Myocyte (in vitro differentiated cells): ENCODE measurements around the gene TMEM150A. TPM values are rescaled to one million over a fixed set of nuclear protein-coding genes. Genes with fewer than 3 reads are reported as not detected.
"Not testable (repeated sequence)": the region's sequence is repeated elsewhere in the genome, so short reads cannot be mapped to it uniquely, and the experiment has no call there.

Experiments used
- DNase-seq: peaks from one replicate; pipeline ENCODE4 v3.0.0-alpha.2; 2012; ENCODE audit warnings: low read depth
- total RNA-seq: library from RNA; depleted of rRNA; stranded (reverse); fragments of >200 nt; gene quantifications from 2 replicates; pipeline ENCODE4 v1.2.3, GENCODE V29; 2014

TMEM150A gene
- total RNA-seq, 1 donor from 2014 or later: 22.7 TPM

DNA sequence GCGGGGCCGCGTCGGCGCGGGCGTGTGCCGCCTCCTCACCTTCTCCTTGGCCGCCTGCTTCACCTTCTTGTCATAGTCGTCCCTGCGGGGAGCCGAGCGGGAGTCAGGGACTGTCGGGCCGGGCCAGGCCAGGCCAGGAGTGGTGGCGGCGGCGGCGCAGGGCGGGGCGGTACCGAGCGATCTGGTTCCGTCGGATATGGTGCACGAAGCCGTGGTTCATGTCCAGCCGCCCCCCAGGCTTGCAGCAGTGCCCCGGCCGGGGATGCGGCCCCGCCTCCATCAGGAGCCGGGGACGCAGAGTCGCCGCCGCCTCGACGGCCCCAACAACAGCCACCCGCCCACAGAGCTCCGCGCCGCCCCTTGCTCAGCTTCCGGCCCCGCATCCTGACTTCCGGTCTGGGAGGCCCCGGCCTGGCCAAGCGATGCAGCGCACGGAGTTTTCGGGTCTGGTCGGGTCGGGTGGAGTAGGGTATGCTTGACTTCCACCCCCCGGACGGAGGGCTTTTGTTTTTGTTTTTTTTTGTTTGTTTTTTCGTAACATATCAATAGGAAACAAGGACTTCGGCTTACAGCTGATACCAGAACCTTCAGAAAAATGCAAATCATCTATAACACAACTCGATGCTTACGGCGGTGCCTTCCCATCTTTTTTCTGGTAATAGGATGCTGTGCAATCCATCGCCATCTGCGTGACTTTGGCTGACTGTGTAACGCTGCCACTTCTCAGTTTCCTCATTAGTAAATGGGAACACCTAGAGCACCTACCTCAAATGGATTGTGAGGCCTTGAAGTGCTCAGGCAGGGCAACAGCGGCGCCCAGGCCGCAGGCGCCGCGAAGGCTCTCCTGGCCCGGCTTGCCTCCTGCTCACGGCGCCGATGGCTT lies 9.4 kb upstream of the TMEM150A start, which contains the start of gene C2orf68:
TSS of gene C2orf68 (minus strand) at position 362 of the 883 bp plus-strand sequence. CDS start at position 280, 82 bp downstream.
- DNase-seq: peak; percentile 91

- no peak for DNase-seq
Observed at GRCh38 chr2:85611217-85611704, 8.8 kb upstream of the TMEM150A start.

DNA sequence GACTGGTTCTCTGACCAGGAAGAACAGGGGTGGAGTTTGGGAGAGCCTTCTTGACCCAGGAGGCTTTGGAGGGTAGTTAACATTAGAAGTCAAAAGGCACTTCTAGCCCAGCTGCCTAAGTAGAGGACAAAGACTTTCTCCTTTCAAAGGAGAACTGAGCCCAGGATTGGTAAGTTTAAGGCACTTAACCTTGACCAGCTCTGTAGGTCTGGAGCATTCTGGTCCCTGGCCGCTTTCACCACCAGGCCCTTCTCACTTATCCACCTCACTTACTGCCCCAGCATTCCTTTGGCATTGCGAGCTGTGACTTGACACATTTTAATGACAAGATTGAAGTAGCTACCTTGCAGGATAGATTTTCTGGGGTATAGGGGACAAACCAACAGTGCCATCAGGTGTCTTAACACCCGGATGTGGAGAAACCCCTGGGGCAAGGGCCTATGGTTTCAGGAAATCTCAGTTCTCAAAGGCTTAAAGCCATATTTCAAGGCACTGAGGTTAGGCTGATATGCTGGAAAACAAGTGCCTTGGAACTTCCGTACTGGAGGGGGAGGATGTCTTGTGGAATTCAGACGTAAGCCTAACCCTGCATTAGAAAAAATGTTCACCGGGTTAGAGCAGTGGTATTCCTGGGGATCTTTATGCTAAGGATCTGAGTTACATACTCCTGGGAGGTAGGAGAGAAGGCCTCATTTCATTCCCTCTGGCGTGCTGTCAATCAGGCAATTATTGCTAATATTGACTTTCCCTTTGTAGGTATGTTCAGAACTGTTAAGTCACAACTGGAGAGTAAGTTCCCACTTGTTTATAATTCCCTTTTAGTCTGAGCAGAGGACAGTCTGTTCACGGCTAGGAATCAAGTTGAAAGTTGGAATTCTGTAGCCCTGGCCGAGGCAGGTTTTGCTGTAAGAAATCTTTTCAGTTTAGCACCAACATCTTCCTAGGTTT lies 5.0 kb upstream of the TMEM150A start:
- no peak for DNase-seq

GRCh38 chr2:85606116-85606455 lies 3.6 kb upstream of the TMEM150A start:
- DNase-seq: no peak

DNA sequence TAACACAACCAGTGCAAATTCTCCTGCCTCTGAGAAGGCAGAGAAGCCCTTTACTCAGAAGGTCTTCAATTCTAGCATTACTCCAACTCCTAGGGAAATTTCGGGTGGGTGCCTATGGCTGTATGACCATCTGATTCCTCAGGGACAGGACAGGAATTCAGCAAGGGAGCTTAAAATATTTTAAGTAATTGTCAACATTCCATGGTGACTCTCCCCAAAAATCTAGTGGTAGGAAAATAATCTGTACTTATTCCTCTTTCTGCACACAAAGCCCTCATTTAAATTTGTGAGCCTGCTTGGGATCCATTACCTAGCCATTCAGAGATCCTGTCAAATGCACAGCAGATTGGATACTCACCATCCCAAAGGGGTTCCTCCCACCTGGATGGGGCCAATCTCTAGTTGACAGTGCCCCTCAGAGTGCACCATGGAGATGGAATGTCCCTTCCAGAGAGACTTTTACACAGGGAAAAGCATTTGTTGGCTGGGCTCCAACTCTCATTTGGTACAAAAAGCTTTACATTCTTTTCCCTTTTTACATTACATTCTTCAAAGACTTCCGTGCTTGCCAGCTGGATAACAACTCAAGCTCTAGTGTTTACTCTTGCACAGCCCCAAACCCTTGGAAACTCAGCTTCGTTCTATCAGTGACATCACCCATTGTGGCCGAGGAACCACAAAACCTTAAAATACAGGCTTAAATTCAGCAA lies 3.1 kb upstream of the TMEM150A start:
- peak; percentile 60 for DNase-seq

GRCh38 chr2:85604568-85605339 lies 2.3 kb upstream of the TMEM150A start:
- no peak for DNase-seq

- not testable (repeated sequence) for DNase-seq
Observed at GRCh38 chr2:85604133-85604444, 1.6 kb upstream of the TMEM150A start.

DNA sequence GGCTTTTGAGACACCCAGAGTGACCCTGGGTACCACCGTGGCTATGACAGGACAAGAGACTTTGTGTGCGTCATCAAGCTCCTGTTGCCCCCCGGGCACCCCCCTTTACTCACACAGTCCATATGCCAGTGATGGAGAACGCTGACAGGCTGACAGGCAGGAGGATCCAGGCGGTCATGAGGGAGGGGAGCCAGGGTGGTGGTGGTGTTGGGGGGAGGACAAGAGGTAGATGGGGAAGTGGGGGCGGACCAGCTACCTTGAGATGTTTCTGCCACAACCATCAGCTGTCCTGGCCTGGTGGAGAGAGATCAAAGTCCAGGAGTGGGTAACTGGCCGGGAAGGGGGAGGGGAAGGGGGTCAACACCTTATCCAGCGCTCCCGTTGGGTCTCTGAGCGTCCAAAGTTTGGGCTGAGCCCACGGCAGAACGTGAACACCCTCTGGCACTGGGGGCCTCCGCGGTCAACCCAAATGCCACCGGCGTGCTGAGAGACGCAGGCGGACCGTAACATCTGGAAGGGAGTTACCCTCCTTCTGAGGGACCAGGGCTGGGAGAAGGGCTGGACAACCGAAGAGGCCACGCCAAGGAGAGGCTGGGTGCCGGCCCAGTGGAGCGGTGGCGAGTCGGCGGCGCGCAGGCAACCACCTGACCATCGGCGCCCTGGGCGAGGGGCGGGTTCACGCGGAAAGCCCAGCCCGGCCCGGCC lies 575 bp downstream of the TMEM150A start:
- DNase-seq: peak; percentile 67

DNA sequence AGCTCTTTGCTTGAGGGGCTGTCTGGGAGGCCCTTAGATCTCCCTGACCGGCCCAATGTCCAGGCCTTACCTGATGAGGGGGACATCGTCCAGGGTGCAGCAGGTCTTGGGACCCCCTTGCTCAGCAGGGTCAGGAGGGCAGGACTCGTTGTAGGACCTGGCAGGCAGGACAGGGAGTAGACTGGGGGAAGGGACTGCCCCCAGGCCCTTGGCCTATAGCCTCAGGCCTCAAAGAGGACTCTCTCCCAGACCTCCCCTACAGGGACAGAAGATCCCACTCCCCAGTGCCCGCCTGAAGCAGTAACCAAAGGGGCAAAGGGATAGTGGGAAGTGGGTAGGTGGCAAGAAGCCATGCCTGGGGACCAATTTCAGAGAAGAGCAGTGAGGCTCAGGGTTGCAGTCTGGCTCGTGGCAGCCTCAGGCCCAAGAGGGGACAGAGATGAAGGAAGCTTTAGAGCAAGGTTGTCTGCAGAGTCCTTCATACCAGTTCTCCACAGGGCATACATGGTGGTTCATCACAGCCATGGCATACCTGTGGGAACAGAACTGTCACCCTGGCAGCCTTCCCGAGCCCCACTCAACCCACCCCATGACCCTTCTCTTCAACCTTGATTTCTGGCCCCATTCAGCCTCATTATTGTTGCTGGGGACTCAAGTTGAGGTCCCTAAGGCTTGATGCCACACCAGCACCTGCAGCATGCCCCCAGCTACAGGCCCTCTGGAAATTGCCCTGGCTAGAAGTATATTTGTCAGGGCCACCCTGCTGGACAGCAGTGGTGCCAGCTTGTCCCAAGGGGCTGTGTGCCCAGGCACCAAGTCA lies 1.3 kb downstream of the TMEM150A start:
- no peak for DNase-seq

DNA sequence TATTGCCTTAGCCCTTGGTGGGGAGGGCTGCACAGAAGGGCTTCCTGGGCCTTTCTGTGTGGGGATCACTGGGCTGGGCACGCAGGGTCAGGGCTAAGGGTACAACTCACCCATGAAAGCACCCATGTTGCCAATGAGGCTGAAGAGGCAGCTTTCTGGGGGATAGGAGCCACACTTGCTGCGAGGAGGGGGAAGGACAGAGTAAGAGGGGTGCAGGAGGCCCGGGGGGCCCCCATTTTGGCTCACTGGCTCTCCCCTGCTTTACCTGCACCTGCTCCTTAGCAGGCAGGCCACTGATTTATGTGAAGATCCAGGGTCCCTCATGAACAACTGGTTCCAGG lies 2.3 kb downstream of the TMEM150A start:
- DNase-seq: no peak

DNA sequence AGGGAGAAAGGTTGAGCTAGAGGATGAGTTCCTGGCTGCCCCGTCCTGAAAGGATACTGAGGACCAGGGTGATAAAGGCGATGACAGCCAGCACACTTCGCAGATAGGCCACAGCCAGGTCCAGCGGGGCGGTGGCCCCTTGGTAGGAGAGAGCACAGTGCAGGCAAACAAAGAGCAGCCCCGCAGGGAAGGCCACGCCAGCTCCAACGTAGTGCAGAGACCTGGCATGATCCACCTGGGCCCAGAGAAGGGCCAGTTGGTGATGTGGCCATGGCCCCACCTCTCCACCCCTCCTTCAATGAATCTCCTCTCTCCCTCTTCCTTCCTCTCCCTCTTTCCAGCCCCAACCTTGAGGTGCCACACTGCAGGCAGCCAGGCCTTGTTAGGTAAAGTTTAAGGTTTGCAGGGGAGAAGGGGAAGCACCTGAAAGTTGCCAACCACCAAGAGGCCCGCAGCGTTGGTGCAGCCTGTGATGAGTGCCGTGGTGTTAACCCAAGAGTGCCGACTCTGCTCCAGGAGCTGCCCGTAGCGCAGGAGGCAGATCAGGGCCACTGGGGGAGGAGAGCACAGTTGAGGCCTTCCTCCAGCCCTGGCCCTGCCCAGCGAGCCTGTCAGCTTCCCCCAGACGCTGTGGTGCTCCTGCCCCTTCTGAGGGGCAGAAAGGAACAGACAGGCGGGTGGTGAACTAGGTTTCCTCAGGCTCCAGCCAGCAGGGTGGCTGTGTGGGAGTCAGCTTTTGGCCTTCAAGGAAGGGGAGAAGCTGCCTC lies 2.8 kb downstream of the TMEM150A start:
- no peak for DNase-seq

DNA sequence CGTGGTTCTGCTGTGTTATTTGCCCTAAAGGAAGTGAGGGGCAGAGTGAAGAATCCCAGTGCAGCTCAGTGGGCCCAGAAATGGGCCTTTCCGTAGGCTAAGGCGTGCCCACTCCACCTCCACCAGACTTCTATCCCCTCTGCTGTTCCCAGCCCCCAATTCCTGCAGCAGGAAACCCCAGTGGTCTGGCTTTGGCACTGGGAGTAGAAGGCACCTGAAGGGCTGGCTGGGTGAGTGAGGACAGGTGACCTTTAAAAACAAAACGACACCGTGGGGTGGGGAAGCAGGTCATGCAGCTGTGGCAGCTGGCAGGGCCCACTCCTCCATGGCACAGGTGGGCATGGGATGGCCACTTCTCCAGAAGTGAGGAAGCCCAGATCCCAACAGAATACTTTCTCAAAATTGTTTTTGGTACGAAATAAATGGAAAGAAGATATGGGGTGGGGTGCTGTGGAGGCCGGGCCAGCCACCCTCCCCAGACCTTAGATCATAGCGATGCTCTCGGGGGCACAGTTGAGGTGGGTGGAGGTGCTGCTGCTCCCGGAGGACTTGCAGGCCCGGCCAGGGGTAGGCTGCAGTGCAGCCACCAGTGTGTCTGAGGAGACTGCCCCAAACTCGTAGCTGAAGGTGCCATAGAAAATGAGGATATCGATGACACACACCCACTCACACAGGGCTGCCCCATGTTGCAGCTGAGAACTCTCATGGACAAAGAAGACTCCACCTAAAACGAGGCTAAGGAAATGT lies 3.7 kb downstream of the TMEM150A start:
- DNase-seq: no peak

GRCh38 chr2:85597241-85597640 lies 5.3 kb downstream of the TMEM150A start:
- no peak for DNase-seq

DNA sequence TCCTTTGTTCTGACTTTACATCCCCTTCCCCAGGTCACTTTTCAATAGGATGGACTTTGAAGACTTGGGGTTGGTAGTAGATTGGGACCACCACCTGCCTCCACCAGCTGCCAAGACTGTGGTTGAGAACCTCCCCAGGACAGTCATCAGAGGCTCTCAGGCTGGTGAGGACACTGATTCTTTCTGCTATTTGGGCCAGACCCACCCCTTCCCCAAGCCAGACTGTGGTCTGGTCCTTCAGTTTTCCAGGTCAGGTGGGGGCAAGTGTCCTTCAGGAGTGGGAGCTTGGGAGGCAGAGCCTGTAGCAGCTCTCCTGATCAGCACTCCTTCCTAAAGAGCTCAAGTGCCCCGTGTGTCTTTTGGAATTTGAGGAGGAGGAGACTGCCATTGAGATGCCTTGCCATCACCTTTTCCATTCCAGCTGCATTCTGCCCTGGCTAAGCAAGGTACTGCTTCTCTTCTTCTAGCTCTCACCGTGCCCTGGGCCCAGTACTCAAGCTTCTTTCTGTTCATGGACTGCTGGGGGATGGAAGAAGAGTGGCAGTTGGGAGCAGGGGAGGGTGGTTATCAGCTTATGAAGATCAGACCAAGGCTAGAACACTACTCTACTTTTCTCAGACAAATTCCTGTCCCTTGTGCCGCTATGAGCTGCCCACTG lies 5.9 kb downstream of the TMEM150A start:
- peak; percentile 80 for DNase-seq

DNA sequence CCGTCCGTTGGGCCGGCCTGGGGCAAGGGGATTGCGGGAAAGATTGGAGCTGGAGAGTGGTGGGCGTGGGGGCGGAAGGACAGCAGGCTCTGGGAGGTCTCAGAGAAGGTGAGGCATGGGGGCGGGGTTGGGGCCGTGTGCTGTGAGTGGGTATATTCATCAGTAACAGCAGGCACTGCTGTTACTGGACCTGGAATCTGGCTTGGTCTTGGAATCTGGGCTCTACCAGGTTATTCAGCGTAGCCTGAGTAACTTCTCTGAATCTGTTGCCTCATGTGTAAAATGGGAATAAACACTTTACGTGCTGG lies 6.5 kb downstream of the TMEM150A start:
- DNase-seq: no peak

- peak; percentile 99 for DNase-seq
Observed at GRCh38 chr2:85595301-85596025, 7.0 kb downstream of the TMEM150A start, which contains the start of gene RNF181. RNF181 (plus strand) TSS chr2:85595745; CDS start chr2:85595764, 19 bp downstream.
